Neutrophil (primary cell): Measurements from ENCODE around the gene PLD5.

Experiments used
- H3K27ac ChIP-seq: fragments of 200-600 bp; sonication (generic); 2 replicates; pipeline ENCODE4 v1.5.1; 2016; ENCODE audit warnings: mild to moderate bottlenecking, moderate library complexity
- H3K27me3 ChIP-seq: fragments of 200-600 bp; sonication (generic); 2 replicates; pipeline ENCODE4 v1.6.0; 2016; ENCODE audit warnings: mild to moderate bottlenecking
- H3K36me3 ChIP-seq: fragments of 200-600 bp; sonication (generic); 2 replicates; pipeline ENCODE4 v1.5.1; 2017
- H3K4me1 ChIP-seq, 2 experiments: fragments of 200-600 bp in 1 of 2; sonication (generic) in 1 of 2; 1 replicate in 1 of 2; 2 replicates in 1 of 2; pipeline versions ENCODE4 v1.5.1 to v1.6.1; 2013 to 2016; ENCODE audit warnings: low read depth in 1 of 2, low read length in 1 of 2, mild to moderate bottlenecking in 1 of 2, moderate library complexity in 1 of 2; ENCODE audit not compliant: control insufficient read depth in 1 of 2, insufficient read depth in 1 of 2
- H3K4me3 ChIP-seq, 2 experiments: fragments of 200-600 bp in 1 of 2; sonication (generic) in 1 of 2; 1 replicate in 1 of 2; 2 replicates in 1 of 2; pipeline ENCODE4 v1.5.1; 2013 to 2016; ENCODE audit warnings: low read depth in 1 of 2, low read length in 1 of 2, mild to moderate bottlenecking in 1 of 2, moderate library complexity in 1 of 2
- H3K9me3 ChIP-seq: fragments of 200-600 bp; sonication (generic); 2 replicates; pipeline ENCODE4 v1.5.1; 2016
- CTCF ChIP-seq: fragments of 200-600 bp; sonication (generic); IDR thresholded peaks from 2 replicates; pipeline ENCODE4 v1.5.1; 2016; ENCODE audit warnings: antibody characterized with exemption

Gene PLD5

GRCh38 chr1:242178924-242179708 lies 345.4 kb downstream of the PLD5 start:
- Histone ChIP-seq H3K27me3 (no peaks in the 10 kb centered on the region), H3K4me3 (no peak overlapping the region), H3K9me3 (no peaks in the 10 kb centered on the region), H3K27ac (no peak overlapping the region), H3K4me1 (no peaks in the 10 kb centered on the region), H3K36me3 (no peaks in the 10 kb centered on the region)
- no peak for TF ChIP-seq CTCF

- no peak for TF ChIP-seq CTCF
- Histone ChIP-seq H3K36me3 (no peaks in the 10 kb centered on the region), H3K27me3 (no peaks in the 10 kb centered on the region), H3K27ac (no peak overlapping the region), H3K4me1 (no peaks in the 10 kb centered on the region), H3K4me3 (no peak overlapping the region), H3K9me3 (no peaks in the 10 kb centered on the region)
Measured at GRCh38 chr1:242178436-242178835, 346.1 kb downstream of the PLD5 start.

- no peak overlapping the region for H3K27ac ChIP-seq
- no peak overlapping the region for H3K4me3 ChIP-seq
- no peaks in the 10 kb centered on the region for H3K27me3 ChIP-seq
- no peaks in the 10 kb centered on the region for H3K36me3 ChIP-seq
- no peaks in the 10 kb centered on the region for H3K9me3 ChIP-seq
- no peak for TF ChIP-seq CTCF
- no peaks in the 10 kb centered on the region for H3K4me1 ChIP-seq
Measured at GRCh38 chr1:242162140-242162539, 362.4 kb downstream of the PLD5 start.

- Histone ChIP-seq H3K27me3 (no peaks in the 10 kb centered on the region), H3K27ac (no peak overlapping the region), H3K4me1 (peaks cover 0 to 15% of the 10 kb centered on the region in 2 experiments), H3K36me3 (no peaks in the 10 kb centered on the region), H3K4me3 (no peak overlapping the region), H3K9me3 (no peaks in the 10 kb centered on the region)
- no peak for TF ChIP-seq CTCF
Measured at GRCh38 chr1:242147096-242147976, 377.2 kb downstream of the PLD5 start.

- no peak overlapping the region for H3K4me3 ChIP-seq
- no peaks in the 10 kb centered on the region for H3K27me3 ChIP-seq
- no peak for TF ChIP-seq CTCF
- H3K4me1 ChIP-seq: peaks cover 0 to 15% of the 10 kb centered on the region in 2 experiments
- H3K9me3 ChIP-seq: no peaks in the 10 kb centered on the region
- H3K27ac ChIP-seq: no peak overlapping the region
- H3K36me3 ChIP-seq: no peaks in the 10 kb centered on the region
Measured at GRCh38 chr1:242146652-242147051, 377.8 kb downstream of the PLD5 start.
